T47D (cell line): ENCODE measurements around the gene FANCE.
"Not testable (repeated sequence)": the region's sequence is repeated elsewhere in the genome, so short reads cannot be mapped to it uniquely, and the experiment has no call there.

Experiments used
- DNase-seq, 2 experiments: peaks; one replicate each; pipeline versions ENCODE4 v3.0.0 to v3.0.0-alpha.2; 2011 to 2012; ENCODE audit warnings: low read depth in 1 of 2, low spot score in 1 of 2
- JUND ChIP-seq: IDR thresholded peaks from 2 replicates; pipeline ENCODE4 v1.6.1; 2012; ENCODE audit warnings: low read depth
- in situ Hi-C: cut with HindIII; loops from 2 replicates; pipeline ENCODE4 v1.10.0; 2016; ENCODE audit warnings: low sequenced_read_pairs, low pct_unique_long_range_greater_than_20kb

FANCE gene

GRCh38 chr6:35506536-35506935 is 54.4 kb downstream of the FANCE start:
- TF ChIP-seq JUND = no peak
- DNase-seq = no peak
- in situ Hi-C loops = no loop called here

DNA sequence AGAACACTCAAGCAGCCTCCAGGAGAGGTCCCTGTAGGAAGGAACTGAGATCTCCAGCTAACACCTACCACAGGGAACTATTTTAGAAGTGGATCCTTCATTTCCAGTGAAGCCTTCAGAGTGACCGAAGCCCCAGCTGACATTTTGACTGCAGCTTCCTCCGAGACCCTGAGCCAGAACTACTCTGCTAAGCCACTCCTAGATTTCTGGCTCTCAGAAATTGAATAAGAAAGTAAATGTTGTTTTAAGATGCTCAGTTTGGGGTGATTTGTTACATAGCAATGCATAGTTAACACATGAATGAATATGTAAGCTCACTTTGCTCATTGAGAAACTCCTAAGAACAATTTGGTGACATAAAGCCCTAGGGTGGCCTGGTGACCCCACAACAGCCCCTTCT is 55.1 kb downstream of the FANCE start:
- no peak for DNase-seq
- no peak for TF ChIP-seq JUND
- in situ Hi-C loops = no loop called here

- TF ChIP-seq JUND = no peak
- in situ Hi-C loops = no loop called here
- DNase-seq = no peak
Measured at GRCh38 chr6:35508027-35508426, 55.9 kb downstream of the FANCE start.

GRCh38 chr6:35508542-35508941 is 56.4 kb downstream of the FANCE start:
- DNase-seq = no peak
- TF ChIP-seq JUND = no peak
- in situ Hi-C loops = no loop called here

DNA sequence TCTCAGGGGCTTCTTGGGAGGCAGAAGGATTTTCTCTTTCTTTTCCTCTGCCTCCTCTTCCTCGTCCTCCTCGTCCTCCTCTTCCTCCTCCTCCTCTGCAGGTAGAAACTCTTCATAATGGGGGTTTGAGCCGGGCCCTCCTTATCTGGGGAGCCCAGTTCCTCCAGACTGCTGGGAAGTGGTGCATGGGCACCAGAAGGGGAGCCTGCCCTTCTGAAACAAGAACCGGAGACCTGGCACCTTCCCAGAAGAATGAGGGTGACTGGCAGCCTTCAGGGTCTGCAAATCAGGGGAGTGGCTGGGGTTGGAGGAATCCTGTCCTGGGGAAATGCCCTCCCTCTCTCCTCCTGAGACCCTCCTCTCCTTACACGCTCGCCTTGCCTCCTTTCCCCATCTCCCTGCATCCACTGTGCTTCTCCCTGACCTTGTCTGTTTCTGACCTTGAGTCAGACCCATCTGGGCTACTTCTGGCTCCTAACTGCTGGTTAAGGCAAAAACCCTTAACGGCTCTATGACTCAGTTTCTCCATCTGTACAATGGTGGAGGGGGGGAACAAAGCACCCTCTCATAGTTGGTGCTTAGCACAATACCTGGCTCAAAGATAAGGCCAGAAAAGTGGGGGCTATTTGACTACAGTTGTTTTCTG is 58.9 kb downstream of the FANCE start:
- DNase-seq = no peak
- no peak for TF ChIP-seq JUND
- in situ Hi-C loops = no loop called here

GRCh38 chr6:35511562-35511941 is 59.4 kb downstream of the FANCE start:
- in situ Hi-C loops = no loop called here
- TF ChIP-seq JUND = no peak
- no peak for DNase-seq

- no peak for TF ChIP-seq JUND
- in situ Hi-C loops = no loop called here
- no peak for DNase-seq
Measured at GRCh38 chr6:35512006-35512405, 59.9 kb downstream of the FANCE start.

DNA sequence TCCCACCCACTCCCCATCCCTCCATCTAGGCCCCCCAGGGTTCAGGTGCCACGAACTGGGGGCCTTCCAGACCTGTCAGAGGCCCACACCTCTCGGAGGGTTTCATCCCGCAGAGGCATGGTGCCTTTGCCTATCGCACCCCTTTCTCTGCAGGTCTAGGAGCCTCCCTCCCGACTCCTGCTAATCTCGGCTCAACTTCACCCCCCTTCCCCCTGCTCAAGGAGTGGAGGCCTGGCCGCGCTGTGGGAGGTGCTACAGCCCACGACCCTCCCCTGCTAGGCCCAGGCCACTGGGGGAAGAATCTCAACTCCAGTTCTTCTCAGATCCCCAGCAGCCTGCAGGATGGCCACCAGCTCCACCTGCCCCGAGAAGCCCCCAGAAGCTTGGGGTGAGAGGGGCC is 60.6 kb downstream of the FANCE start, which contains the start of gene TULP1:
TULP1 (minus strand) TSS at position 157 of the 400 bp plus-strand sequence; CDS start at position 119, 38 bp downstream.
- TF ChIP-seq JUND = no peak
- in situ Hi-C loops = no loop called here
- DNase-seq = no peak

DNA sequence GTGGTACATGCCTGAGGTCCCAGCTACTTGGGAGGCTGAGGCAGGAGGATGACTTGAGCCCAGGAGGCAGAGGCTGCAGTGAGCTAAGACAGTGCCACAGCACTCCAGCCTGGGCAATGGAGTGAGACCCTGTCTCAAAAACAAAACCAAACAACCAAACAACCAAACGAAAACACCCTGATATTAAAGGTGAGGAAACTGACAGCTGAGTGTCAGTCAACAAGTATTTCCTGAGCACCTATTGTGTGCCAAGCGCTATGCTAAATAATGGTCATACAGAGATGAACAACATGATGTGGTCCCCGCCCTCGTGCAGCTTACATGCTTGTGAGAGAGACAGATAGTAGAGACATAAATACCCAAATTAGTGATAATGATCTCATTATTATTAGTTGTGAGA is 62.4 kb downstream of the FANCE start:
- TF ChIP-seq JUND = no peak
- DNase-seq = no peak
- in situ Hi-C loops = no loop called here

GRCh38 chr6:35515939-35516338 is 63.8 kb downstream of the FANCE start:
- in situ Hi-C loops = not testable (repeated sequence)

More at GRCh38 chr6:35515939-35516338, 63.8 kb downstream of the FANCE start:
- not testable (repeated sequence) for DNase-seq
